GM21529 (cell line): ENCODE results near the gene PITPNC1.

Source experiments
- ATAC-seq: cut with Tn5 transposase; IDR thresholded peaks from one replicate; pipeline ENCODE4 v1.9.1; 2021; ENCODE audit not compliant: unreplicated experiment

The PITPNC1 gene

GRCh38 chr17:67531291-67531690 lies 154.2 kb downstream of the PITPNC1 start:
- peak; percentile 85 for ATAC-seq

- ATAC-seq: no peak
These were observed 155.3 kb downstream of the PITPNC1 start for GRCh38 chr17:67532326-67532871.

GRCh38 chr17:67534941-67535340 lies 157.9 kb downstream of the PITPNC1 start:
- no peak for ATAC-seq

GRCh38 chr17:67542219-67543114 lies 165.4 kb downstream of the PITPNC1 start:
- no peak for ATAC-seq

DNA sequence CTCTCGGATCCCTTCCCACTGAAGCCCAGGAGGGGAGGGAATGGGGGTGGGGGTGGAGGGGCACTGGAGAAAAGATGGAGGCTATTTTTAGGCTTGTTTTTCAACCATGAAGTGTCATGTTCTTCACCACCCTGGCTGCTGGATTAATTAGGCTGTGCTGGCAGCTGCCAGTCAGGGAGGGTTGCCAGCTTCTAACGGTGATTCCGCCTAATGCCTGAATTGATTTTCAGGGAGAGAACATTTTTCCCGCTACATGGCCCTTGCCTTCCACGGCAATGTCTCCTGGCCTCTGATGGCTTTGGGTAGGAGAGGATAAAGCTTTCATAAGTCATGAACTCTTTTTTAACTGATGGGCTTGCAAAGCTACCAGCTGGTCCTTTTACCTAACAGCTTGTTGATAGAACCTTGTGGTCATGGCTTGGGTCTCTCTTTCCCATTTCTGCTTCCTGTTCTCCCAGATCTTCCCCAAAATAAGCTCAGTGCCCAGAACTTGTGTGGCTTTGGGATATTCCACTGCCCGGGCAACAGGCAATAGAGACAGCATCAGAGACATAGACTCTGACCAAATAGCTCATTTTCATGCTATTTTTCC lies 167.4 kb downstream of the PITPNC1 start:
- ATAC-seq: no peak

GRCh38 chr17:67546578-67547527 lies 169.8 kb downstream of the PITPNC1 start:
- peak; percentile 96 for ATAC-seq

DNA sequence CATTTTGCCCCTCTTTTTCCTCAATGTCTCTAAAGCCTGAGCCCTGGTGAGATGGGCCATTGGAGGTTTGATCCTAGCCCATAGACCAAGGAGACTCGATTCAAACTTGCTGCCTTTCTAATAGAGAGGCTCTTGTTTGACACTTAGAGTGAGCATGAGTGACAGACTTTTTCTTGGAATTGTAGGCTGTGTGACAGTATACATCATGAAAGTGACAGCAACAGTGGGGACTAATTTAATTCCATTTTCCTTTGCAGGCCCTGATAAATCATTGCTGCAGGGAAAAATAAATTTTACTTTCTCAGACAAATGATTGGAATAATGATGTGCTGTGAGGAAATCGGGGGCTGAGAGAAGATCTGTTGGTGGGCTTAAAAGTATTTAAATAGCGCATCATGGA lies 171.6 kb downstream of the PITPNC1 start:
- ATAC-seq: no peak

- ATAC-seq: no peak
These were observed 172.7 kb downstream of the PITPNC1 start for GRCh38 chr17:67549820-67550219.

- ATAC-seq: no peak
These were observed 177.6 kb downstream of the PITPNC1 start for GRCh38 chr17:67554634-67555033.

DNA sequence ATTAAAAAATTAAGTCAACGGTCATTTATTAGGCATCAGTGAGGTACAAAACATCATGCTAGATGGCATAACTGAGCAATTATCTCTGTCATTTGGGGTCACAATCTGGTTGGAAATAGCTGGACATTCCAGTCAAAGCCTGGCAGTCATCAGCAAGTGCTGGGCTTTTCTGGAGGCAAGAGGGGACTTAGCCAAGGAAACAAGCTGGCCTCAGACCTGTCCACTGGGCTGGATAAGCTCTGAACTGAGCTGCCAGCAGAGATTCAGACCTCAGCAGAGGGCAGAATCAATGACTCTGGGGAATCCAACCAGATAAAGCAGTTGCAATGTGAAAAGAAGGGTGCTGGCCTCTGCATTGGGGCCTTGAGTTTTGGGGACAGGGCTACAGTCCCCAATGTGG lies 178.8 kb downstream of the PITPNC1 start:
- ATAC-seq: no peak

GRCh38 chr17:67557052-67557845 lies 180.2 kb downstream of the PITPNC1 start:
- ATAC-seq: no peak

- no peak for ATAC-seq
These were observed 180.8 kb downstream of the PITPNC1 start for GRCh38 chr17:67557921-67558320.

DNA sequence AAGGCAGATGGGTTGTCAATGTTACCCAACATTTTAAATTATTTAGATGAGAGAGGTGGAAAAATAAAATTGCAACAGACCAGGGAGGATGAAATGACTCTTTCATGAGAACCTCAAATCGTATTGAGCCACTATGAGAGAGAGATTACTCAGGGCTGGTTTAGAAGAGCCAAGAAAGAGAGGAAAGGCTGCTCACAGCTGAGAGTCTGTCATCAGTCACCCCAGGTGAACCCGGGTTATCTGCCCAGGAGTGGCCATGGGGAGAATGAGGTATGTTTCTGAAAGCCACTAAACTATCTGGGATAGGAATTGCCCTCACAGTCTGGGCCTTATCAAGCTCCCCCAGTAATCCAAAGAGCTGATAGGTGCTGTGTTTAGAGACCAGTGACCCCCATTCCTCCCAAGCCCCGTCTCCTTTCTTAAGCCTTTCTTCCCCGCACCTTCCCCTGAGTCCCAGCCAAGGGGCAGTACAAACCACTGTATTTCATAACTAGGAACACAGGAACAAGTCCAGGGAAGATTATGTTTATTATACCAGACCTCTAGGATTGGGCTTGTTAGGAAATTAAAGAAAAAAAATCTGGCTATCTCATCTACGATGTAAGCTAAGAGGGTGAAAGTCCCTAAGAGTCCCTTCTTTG lies 181.8 kb downstream of the PITPNC1 start:
- ATAC-seq: no peak

DNA sequence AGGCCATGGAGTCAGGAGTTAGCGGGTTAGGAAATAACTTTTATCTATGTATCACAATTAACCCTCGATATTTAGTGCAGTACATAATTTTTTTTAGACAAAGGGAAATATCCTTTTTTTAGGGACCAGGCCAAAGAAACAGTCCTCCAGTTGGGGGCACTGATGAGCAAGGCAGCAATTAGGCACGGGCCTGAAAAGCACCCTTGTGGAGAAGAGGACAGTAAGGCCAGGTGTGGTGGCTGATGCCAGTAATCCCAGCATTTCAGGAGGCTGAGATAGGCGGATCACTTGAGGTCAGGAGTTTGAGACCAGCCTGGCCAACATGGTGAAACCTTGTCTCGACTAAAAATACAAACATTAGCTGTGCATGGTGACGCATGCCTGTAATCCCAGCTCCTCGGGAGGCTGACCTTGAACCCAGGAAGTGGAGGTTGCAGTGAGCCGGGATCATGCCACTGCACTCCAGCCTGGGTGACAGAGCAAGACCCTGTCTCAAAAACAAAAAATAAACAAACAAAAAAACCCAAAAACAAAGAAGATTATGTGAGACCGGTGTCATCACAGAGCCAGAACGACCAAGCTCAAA lies 182.4 kb downstream of the PITPNC1 start:
- no peak for ATAC-seq

DNA sequence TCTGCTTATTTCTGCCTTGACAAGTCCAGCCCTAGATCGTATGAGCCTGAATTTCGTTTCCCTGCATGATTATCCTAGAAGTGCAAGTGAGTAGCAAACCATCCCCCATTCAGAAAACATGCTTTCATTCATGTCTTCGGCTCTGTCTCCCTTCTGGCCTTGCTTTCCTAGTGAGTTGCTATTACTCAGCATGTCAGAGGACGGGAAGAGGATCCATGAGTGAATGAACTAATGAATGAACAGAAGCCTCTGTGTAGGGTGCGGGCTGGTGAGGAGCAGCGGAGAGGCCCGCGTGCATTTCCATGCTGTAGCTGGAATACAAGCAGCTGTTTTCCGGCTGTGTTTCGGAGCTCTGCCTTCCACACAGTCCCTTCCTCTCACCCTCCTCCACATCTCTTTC lies 184.9 kb downstream of the PITPNC1 start:
- no peak for ATAC-seq

- no peak for ATAC-seq
These were observed 186.7 kb downstream of the PITPNC1 start for GRCh38 chr17:67563692-67564228.

GRCh38 chr17:67565068-67565467 lies 188.0 kb downstream of the PITPNC1 start:
- no peak for ATAC-seq

DNA sequence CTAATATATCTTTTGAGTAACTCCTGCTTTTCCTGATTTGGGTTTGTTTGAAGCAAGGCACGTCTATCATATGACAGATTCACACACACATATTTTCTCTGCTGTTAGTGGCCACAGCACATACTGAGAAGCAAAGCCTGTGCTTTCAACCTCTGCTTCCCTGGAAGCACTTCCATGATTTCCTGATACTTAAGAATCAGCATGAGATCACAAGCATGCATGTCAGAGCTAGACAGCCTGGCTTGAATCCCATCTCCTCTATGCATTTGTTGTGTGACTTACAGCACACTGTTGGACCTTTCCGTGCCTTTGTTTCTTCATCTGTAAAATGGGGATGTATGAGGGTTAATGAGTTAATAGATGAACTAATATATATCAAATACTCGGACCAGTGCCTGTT lies 189.6 kb downstream of the PITPNC1 start:
- no peak for ATAC-seq

DNA sequence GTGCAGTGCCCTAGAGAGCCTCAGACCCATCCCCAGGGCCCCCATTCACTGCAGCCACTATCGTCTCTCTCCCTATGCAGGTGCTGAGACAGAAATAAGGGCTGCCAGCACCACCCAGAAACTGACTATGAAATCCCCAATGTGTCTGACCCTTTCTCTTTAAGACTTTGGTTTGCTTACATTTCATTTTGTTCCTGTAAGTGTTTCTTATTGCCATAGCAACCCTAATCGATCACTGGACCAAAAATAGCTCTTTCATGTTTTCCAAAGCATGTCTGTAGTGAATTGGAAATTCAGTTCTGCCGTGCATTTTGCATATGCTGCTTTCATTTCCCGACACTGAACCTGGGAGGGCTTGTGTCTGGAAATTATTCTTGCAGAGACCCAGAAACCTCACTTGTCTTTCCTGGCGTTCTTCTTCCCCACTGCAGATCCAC lies 192.0 kb downstream of the PITPNC1 start:
- ATAC-seq: peak; percentile 36
